CD14-positive monocyte (primary cell): ENCODE measurements around the gene KAT2B. TPM values are rescaled to one million over a fixed set of nuclear protein-coding genes. Genes with fewer than 3 reads are reported as not detected.

Experiments used
- DNase-seq, 3 donors: peaks; one replicate each; pipeline ENCODE4 v3.0.0-alpha.2; 2011 to 2022
- H2AFZ ChIP-seq: 2 replicates; pipeline ENCODE4 v1.6.0; 2012; ENCODE audit warnings: mild to moderate bottlenecking, low read depth, low read length, inconsistent platforms; ENCODE audit not compliant: insufficient read depth, poor library complexity, severe bottlenecking
- H3K27ac ChIP-seq, 2 donors: 1 replicate in 1 of 2; 2 replicates in 1 of 2; pipeline ENCODE4 v1.5.1; 2012 to 2013; ENCODE audit warnings: low read length in 2 of 2, control low read depth in 1 of 2, inconsistent platforms in 1 of 2, low read depth in 1 of 2, mild to moderate bottlenecking in 1 of 2
- H3K27me3 ChIP-seq, 2 donors: one replicate each; pipeline versions ENCODE4 v1.6.0 to v1.6.1; 2011 to 2013; ENCODE audit warnings: low read length in 2 of 2; ENCODE audit not compliant: control insufficient read depth in 2 of 2, insufficient read depth in 2 of 2
- H3K36me3 ChIP-seq, 2 donors: replicated peaks in 1 of 2; 1 replicate in 1 of 2; 2 replicates in 1 of 2; pipeline versions ENCODE4 v1.5.1 to v1.6.1; 2012 to 2013; ENCODE audit warnings: low read length in 2 of 2, control low read depth in 1 of 2, inconsistent platforms in 1 of 2, mild to moderate bottlenecking in 1 of 2; ENCODE audit not compliant: insufficient read depth in 2 of 2, control insufficient read depth in 1 of 2
- H3K4me1 ChIP-seq, 2 donors: 1 replicate in 1 of 2; 2 replicates in 1 of 2; pipeline versions ENCODE4 v1.5.1 to v1.6.1; 2012 to 2013; ENCODE audit warnings: low read length in 2 of 2, control low read depth in 1 of 2, inconsistent platforms in 1 of 2, mild to moderate bottlenecking in 1 of 2, moderate library complexity in 1 of 2; ENCODE audit not compliant: insufficient read depth in 2 of 2, control insufficient read depth in 1 of 2
- H3K4me2 ChIP-seq: replicated peaks from 2 replicates; pipeline ENCODE3; 2012; ENCODE audit warnings: low read length, moderate library complexity, mild to moderate bottlenecking; ENCODE audit not compliant: poor library complexity, severe bottlenecking; ENCODE audit errors: extremely low read depth
- H3K4me3 ChIP-seq, 3 experiments: fragments of 200-600 bp in 1 of 3; sonication (generic) in 1 of 3; replicated peaks in 1 of 3; 1 replicate in 2 of 3; 2 replicates in 1 of 3; pipeline ENCODE4 v1.5.1; 2011 to 2013; ENCODE audit warnings: low read length in 3 of 3, mild to moderate bottlenecking in 3 of 3, control low read depth in 2 of 3, low read depth in 2 of 3, inconsistent platforms in 1 of 3, moderate library complexity in 1 of 3
- H3K79me2 ChIP-seq: 2 replicates; pipeline ENCODE4 v1.6.0; 2012; ENCODE audit warnings: mild to moderate bottlenecking, control low read depth, inconsistent platforms, low read length, moderate library complexity; ENCODE audit not compliant: insufficient read depth
- H3K9ac ChIP-seq: 2 replicates; pipeline ENCODE4 v1.6.0; 2017; ENCODE audit warnings: low read length, mild to moderate bottlenecking; ENCODE audit not compliant: insufficient read depth, poor library complexity, severe bottlenecking
- H3K9me3 ChIP-seq, 2 donors: replicated peaks in 1 of 2; 1 replicate in 1 of 2; 2 replicates in 1 of 2; pipeline versions ENCODE4 v1.5.1 to v1.6.1; 2012 to 2013; ENCODE audit warnings: low read length in 2 of 2, control low read depth in 1 of 2; ENCODE audit not compliant: control insufficient read depth in 1 of 2, insufficient read depth in 1 of 2
- H4K20me1 ChIP-seq: 2 replicates; pipeline ENCODE4 v1.6.0; 2012; ENCODE audit warnings: mild to moderate bottlenecking, low read length, control low read depth, moderate library complexity; ENCODE audit not compliant: insufficient read depth
- H3K27ac Mint-ChIP-seq, 7 donors: one replicate each; pipeline ENCODE4 v1.8.0; 2020; ENCODE audit warnings: mild to moderate bottlenecking in 7 of 7, mixed read lengths in 7 of 7, moderate library complexity in 6 of 7, inconsistent platforms in 2 of 7
- H3K27me3 Mint-ChIP-seq, 3 donors: one replicate each; pipeline ENCODE4 v1.8.0; 2021 to 2022; ENCODE audit warnings: low read depth in 3 of 3, mild to moderate bottlenecking in 3 of 3, mixed read lengths in 3 of 3, moderate library complexity in 3 of 3, inconsistent platforms in 1 of 3
- H3K36me3 Mint-ChIP-seq, 2 donors: one replicate each; pipeline ENCODE4 v1.8.0; 2020; ENCODE audit warnings: mixed read lengths in 2 of 2, inconsistent platforms in 1 of 2, mild to moderate bottlenecking in 1 of 2
- H3K4me1 Mint-ChIP-seq: one replicate; pipeline ENCODE4 v1.8.0; 2020; ENCODE audit warnings: mild to moderate bottlenecking, mixed read lengths
- H3K4me3 Mint-ChIP-seq, 2 donors: one replicate each; pipeline ENCODE4 v1.8.0; 2020; ENCODE audit warnings: mild to moderate bottlenecking in 2 of 2, mixed read lengths in 2 of 2, moderate library complexity in 1 of 2
- H3K9me3 Mint-ChIP-seq, 7 donors: one replicate each; pipeline ENCODE4 v1.8.0; 2020 to 2022; ENCODE audit warnings: mixed read lengths in 7 of 7, mild to moderate bottlenecking in 6 of 7, moderate library complexity in 6 of 7, inconsistent platforms in 2 of 7
- WGBS: methylation state at CpG from one replicate; pipeline ENCODE4 v1.1.5; 2013; ENCODE audit warnings: missing lambda C conversion rate; ENCODE audit not compliant: insufficient coverage; 5-methylcytosine and 5-hydroxymethylcytosine counted together
- intact Hi-C, 2 donors: fragments of 100-400 bp; cut with micrococcal nuclease; formaldehyde crosslinking; loops; one replicate each; pipeline versions ENCODE4 v1.15.0 to v1.15.1; 2023
- polyA plus RNA-seq, 3 donors: library from polyadenylated mRNA; depleted of rRNA in 1 of 3; unstranded in 2 of 3; stranded (reverse) in 1 of 3; fragments of 300-500 nt in 2 of 3; fragments of >200 nt in 1 of 3; fragmentation: Illumina TruSeq in 2 of 3; gene quantifications; 1 replicate in 2 of 3; 2 replicates in 1 of 3; pipeline ENCODE4 v1.2.3, GENCODE V29; 2012 to 2021
- TF ChIP-seq, protein P1 (sequence below): fragments of 200-600 bp; IDR thresholded peaks from one replicate; pipeline ENCODE4 v1.8.0; 2022; ENCODE audit warnings: antibody characterized with exemption, mild to moderate bottlenecking

The KAT2B gene
- polyA plus RNA-seq, 3 donors, result 2.7 to 14.6 (median 3.5) TPM

DNA sequence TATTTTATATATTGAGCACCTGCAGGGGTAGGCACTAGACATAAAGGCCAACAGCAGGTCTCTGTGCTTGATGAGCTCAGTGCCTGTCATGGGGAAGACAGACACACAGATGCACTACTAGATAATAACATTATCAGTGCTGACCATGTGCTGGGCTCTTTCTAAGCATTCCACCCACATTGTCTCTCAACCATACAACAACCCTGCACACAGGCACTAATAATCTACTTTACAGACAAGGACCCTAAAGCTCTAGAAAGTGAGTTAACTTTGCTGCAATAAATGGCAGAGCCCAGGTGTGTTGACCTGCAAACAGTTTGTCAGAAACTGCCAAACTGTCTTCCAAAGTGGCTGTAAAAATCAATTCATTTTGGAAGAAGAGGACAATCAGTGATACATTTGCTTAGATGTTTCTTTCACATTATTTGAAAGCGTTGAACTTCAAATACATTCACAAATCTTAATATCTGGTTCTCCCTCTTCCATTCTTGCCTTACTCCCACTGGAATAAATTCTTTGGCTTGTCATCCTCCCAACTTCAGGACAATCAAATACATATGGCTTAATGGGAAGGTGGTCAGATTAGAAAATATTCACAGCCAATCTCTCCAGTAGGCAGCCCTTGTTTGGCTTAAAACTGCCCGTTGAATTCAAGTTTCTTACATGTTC is 17.2 kb upstream of the KAT2B start:
- no peaks in the 10 kb centered on the region for H3K79me2 ChIP-seq
- no peaks in the 10 kb centered on the region for H3K36me3 Mint-ChIP-seq
- H3K27ac Mint-ChIP-seq, result peak overlapping the region in 1 of 7 donors; percentile 2
- peaks cover 0 to 3% (median 0%) of the 10 kb centered on the region in 7 donors for H3K9me3 Mint-ChIP-seq
- H3K4me1 ChIP-seq, result no peaks in the 10 kb centered on the region
- no peaks in the 10 kb centered on the region for H3K27me3 ChIP-seq
- H3K9me3 ChIP-seq, result no peaks in the 10 kb centered on the region
- WGBS, result no CpG with 5 or more reads among the region's 2 CpGs
- peaks cover 0 to 6% (median 2%) of the 10 kb centered on the region in 3 donors for H3K27me3 Mint-ChIP-seq
- no peak overlapping the region for H3K4me3 ChIP-seq
- H3K9ac ChIP-seq, result no peak overlapping the region
- H3K4me3 Mint-ChIP-seq, result no peak overlapping the region
- H3K36me3 ChIP-seq, result no peaks in the 10 kb centered on the region
- H3K4me1 Mint-ChIP-seq, result peaks cover 8% of the 10 kb centered on the region
- no peak overlapping the region for H3K4me2 ChIP-seq
- no peak overlapping the region for H2AFZ ChIP-seq
- H4K20me1 ChIP-seq, result no peaks in the 10 kb centered on the region
- TF ChIP-seq, protein P1, sequence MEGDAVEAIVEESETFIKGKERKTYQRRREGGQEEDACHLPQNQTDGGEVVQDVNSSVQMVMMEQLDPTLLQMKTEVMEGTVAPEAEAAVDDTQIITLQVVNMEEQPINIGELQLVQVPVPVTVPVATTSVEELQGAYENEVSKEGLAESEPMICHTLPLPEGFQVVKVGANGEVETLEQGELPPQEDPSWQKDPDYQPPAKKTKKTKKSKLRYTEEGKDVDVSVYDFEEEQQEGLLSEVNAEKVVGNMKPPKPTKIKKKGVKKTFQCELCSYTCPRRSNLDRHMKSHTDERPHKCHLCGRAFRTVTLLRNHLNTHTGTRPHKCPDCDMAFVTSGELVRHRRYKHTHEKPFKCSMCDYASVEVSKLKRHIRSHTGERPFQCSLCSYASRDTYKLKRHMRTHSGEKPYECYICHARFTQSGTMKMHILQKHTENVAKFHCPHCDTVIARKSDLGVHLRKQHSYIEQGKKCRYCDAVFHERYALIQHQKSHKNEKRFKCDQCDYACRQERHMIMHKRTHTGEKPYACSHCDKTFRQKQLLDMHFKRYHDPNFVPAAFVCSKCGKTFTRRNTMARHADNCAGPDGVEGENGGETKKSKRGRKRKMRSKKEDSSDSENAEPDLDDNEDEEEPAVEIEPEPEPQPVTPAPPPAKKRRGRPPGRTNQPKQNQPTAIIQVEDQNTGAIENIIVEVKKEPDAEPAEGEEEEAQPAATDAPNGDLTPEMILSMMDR, result no peak
- no peak overlapping the region for H3K27ac ChIP-seq
- no peak for DNase-seq
- intact Hi-C loops, result no loop called here

DNA sequence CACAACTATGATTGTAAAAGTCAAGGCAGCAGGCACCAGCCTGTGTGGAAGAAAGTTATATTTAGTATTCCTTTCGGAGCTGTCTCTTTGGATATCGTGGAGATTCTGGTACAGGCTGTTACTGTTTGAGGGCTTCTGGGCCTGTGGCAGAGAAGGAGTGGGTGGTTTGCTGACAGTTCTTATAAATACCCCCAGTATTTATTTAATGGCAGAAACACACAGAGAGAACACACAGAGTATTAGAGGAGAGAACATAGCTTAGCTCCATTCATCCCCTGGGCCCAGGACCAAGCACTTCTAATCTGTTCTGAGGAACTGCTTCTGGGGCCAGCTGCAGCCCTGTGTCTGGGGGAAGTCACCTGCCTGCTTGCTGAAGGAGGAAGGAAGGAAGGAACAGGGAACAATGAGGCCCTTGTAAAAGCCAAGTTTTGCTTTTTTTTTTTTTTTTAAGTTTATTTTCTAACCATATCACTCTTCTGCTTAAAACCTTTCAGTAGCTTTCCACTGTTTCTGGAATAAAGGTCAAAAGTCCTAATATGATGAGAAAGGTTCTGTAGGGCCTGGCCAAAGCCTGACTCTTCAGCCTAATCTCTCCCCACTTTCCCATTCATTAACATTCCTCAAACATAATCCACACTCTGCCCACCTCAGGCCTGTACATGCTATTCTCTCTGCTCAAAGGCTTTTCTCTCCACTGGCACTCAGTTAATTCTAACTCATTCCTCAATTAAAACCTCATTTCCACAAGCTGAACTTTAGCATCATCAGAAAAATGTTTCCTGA is 16.4 kb upstream of the KAT2B start:
- Mint-ChIP-seq H3K4me1 (peaks cover 8% of the 10 kb centered on the region), H3K9me3 (peaks cover 0 to 3% (median 0%) of the 10 kb centered on the region in 7 donors), H3K4me3 (no peak overlapping the region), H3K27me3 (peaks cover 0 to 6% (median 2%) of the 10 kb centered on the region in 3 donors), H3K27ac (no peak overlapping the region), H3K36me3 (no peaks in the 10 kb centered on the region)
- DNase-seq, result no peak
- TF ChIP-seq, protein P1, result no peak
- no peaks in the 10 kb centered on the region for H3K79me2 ChIP-seq
- H3K27ac ChIP-seq, result no peak overlapping the region
- 86% methylated on average over 2 of the region's 2 CpGs for WGBS
- H3K4me1 ChIP-seq, result no peaks in the 10 kb centered on the region
- no peak overlapping the region for H3K9ac ChIP-seq
- intact Hi-C loops, result no loop called here
- H3K4me2 ChIP-seq, result no peak overlapping the region
- no peaks in the 10 kb centered on the region for H3K36me3 ChIP-seq
- H3K4me3 ChIP-seq, result no peak overlapping the region
- H3K27me3 ChIP-seq, result no peaks in the 10 kb centered on the region
- no peaks in the 10 kb centered on the region for H4K20me1 ChIP-seq
- H3K9me3 ChIP-seq, result no peaks in the 10 kb centered on the region
- H2AFZ ChIP-seq, result no peak overlapping the region
